GM18868 (cell line): Measurements from ENCODE around the gene CTU1.

Experiments used
- ATAC-seq: cut with Tn5 transposase; IDR thresholded peaks from one replicate; pipeline ENCODE4 v1.9.1; 2021; ENCODE audit warnings: mild to moderate bottlenecking, moderate library complexity; ENCODE audit not compliant: unreplicated experiment

The CTU1 gene

DNA sequence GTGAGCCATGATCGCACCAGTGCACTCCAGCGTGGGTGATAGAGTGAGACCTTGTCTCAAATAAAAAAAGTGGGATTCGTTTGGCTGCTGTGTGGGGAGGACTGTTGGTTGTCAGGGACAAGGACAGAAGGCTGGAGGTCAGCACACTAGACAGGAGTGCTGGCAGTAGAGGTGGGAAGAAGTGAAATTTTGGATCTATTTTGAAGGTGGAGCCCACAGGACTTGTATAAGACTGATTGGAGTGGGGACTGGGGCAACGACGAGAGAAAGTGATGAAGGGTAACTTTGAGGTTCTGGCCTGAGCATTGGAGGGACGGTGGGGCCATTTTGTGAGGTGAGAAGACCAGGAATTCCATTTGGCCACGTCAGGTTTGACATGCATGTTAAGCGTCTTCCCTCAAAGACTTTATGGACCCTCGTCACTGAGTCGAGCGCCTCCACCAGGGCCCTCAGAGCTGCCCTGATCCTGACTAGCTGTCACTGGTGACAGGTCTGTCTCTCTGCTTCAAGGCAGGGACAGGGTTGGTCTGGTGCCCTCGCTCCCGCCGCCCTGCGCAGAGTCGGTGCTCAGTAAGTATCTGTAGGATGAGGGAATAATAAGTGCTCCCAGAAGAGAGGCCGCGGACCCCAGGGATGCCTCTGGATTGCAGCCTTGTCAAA lies 673 bp downstream of the CTU1 start:
- ATAC-seq = no peak

DNA sequence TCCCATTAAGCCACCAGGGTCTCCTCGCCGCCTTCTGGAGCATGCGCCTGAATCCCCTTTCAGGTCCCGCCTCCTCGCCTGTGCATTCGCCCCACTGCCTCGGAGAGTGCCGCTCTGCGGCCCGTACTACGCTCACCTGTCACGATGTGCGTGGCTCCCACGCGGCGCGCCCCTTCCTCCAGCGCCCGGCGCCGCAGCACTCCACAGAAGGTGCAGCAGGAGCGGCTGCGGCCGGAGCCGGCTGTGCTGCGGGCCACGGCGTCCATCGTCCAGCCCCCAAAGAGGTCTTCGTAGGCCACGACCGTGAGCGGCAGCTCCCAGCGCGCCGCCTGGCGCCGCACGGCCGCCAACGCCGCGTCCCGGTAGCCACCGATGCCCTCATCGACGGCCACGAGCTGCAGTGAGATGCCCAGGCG lies 4.3 kb downstream of the CTU1 start:
- ATAC-seq = no peak

DNA sequence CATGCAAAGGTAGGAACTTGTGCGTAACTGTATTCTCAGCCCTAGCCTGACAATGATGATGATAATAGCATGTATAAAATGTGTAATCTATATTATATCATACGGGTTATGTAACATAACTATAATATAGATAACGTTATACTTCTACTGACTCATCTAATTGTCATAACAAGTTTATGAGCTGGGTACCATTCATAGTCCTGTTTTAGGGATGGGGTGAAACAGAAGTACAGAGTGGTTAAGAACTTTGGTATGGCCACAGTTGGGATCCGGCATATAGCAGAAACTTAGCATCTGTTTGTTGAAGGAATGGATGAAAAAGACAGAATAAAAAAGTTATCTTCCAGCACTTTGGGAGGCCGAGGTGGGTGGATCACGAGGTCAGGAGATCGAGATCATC lies 5.2 kb downstream of the CTU1 start:
- ATAC-seq = no peak

DNA sequence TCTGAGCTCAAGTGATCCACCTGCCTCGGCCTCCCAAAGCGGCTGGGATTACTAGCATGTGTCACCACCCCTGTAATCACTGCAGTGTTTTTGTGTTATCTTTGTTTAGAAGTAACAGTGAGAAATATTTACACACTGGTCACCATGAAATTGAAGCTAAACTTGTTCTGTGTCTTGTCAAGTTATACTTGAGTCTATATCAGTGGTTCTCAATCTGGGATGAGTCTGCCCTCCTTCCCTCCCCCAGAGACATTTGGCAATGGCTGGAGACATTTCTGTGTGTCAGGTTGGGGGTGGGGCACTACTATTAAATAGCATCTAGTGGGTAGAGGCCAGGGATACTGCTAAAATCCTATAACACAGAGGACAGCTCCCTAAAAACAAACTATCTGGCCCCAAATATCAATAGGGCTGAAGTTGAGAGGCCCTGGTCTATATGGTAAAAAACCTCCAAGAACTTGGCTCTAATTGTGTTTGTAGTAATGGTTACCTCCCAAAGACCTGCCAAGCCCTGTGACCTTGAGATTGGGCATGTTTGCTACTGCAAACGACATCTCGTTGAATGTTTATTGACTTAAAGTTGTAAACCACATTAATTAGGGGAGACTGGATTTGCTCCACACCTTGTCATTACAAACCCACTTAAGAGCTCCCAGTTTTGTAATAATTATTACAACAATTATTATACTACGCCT lies 6.9 kb downstream of the CTU1 start:
- no peak for ATAC-seq

DNA sequence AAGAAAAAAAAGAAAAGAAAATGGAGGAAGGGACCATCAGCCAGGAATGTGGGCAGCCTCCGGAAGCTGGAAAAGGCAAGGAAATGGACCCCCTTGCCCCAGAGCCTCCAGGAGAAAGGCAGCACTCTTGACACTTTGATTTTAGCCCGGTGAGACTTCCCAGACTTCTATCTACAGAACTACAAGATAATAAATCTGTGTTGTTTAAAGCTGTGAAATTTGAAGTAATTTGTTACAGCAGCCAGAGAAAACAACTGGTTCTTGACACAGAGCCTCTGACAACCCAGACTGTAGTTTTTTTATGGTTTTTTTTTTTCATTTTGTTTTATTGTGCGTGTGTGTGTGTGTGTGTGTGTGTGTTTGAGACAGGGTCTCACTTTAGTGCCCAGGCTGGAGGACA lies 7.6 kb downstream of the CTU1 start:
- ATAC-seq = no peak

DNA sequence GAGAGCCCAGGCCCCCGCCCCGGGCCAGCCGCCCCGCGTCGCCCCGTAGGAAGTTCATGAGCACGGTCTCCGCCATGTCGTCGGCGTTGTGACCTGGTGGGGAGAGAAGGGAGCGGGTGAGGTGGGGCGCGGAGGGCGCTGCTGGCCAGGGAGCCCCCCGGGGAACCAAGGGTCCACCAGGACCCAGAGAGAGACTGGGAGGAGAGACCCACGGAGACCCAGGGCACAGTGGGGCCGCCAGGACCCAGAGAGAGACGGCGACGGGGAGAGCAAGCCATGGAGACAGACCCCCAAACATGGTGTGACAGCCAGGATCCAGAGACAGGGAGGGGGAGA lies 9.2 kb downstream of the CTU1 start:
- no peak for ATAC-seq

DNA sequence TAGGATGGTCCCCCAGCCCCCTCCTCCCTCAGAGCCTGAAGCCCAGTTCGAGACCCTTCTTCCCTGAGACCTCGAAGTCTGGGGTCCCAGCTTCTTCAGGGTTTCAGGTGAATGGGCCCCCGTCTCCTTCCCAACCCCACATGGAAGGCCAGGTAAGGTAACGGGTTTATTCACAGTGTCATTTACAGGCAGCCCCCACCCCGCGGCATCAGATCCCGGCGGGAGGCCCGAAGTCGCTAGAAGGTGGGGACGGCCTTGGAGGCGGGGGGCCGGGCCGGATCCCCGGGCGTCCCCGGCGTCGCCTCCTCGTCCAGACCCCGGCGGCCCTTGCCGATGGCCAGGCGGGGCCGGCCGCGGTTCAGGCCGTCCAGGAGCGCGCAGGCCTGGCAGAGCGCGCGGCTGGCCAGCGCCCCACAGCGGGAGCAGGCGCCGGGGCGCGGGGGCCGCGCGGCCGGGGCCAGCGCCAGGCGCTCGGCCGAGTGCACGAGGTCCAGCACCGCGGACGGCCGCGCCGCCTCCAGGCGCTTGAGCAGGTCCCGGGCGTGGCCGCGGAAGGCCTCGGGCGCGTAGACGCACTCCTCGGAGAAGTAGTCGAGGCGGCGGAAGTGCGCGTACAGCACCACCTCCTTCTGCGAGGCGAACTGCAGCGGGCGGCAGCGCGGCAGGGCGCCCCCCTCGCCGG lies 9.7 kb downstream of the CTU1 start:
- no peak for ATAC-seq

DNA sequence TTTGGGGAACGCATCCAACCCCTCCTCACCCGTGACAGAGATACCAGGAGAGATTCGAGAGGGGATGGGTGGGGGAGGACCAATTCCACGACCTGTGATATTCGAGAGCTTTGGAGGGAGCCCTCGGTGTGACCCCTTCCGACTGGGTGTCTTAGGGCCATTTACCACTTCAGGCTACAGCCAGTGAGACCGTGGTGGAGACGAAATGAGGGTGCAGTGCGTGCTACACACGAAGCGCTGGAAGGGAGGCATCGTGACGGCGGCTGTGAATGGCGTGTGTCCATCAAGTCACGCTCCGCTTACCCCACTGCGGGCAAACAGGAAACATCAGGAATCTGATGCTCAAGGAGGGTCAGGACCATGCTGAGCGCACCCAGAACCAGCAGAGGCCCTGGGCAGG lies 10.4 kb downstream of the CTU1 start:
- no peak for ATAC-seq

DNA sequence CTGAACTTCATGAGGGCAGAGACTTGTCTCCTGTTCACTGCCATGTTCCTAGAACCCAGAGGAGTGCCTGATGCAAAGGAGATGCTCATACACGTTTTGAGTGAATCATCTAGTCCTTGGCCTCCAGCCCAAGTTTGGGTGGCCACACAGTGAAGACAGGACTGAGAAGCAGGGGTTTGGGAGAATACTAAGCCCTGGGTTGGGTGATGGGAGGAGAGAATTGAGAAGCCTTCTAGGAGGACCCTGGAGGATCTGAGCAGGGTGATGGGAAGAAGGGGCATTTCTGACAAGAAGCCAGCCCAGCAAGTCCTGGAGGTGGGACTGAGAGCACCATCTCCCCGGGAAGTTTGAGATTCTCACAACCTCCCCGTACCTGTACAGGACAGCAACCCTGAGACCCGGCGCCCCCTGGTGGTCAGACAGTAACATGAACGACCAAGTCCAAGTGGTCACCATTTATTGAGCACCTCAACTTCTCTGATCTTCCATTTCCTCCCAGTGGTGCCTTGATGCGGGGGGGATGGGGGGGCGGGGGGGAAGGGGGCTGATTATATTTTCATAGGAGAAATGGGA lies 11.0 kb downstream of the CTU1 start:
- ATAC-seq = no peak

DNA sequence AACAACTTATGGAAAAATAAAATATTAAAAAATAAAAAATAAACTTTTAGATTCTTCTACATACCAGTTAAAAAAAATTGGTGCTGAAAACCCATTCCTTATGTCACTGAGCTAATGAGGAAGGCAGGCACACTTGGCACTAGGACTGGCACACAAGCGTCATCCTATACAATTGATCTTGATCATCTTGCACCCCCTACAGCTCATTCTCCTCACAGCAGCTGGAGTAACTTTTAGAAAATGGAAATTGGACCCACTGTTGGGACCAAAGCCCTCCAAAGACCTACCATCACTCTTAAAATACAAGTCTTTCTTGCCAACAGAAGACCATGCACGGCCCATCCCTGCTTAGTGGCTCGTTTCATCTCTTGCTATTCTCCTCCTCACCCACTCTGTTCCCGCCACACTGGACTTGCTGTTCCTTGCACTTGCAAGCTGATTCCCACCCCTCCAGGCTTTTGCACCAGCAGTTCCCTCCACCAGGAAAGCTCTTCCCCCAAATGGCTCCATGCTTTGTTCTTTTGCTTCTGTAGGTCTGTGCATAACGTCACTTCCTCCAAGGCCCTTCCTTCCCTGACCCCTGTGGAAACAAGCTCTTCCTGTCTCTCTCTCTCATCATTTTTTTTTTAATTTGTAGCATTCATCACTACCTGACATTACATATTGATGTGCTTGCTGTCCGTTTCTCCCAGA lies 11.6 kb downstream of the CTU1 start:
- ATAC-seq = no peak

DNA sequence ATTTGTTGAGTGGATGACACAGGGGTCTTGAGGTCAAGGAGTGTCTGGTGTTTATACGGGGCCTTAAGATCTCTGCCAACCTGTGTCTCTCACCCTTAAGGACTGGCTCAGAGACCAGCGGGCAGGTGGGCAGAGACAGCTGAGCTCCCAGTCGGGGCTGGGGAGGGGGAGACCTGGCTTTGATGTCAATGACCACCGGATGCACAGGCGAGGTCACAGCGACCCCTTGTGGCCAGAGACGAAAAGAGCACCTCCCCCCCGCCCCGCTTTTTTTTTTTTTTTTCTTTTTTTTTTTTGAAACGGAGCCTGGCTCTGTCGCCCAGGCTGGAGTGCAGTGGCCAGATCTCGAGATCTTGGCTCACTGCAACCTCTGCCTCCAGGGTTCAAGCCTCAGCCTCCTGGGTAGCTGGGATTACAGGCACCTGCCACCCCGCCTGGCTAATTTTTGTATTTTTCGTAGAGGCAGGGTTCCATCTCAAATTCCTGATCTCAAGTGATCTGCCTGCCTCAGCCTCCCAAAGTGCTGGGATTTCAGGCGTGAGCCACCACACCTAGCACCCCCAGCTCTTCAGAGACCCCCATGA lies 13.4 kb downstream of the CTU1 start:
- ATAC-seq = no peak

DNA sequence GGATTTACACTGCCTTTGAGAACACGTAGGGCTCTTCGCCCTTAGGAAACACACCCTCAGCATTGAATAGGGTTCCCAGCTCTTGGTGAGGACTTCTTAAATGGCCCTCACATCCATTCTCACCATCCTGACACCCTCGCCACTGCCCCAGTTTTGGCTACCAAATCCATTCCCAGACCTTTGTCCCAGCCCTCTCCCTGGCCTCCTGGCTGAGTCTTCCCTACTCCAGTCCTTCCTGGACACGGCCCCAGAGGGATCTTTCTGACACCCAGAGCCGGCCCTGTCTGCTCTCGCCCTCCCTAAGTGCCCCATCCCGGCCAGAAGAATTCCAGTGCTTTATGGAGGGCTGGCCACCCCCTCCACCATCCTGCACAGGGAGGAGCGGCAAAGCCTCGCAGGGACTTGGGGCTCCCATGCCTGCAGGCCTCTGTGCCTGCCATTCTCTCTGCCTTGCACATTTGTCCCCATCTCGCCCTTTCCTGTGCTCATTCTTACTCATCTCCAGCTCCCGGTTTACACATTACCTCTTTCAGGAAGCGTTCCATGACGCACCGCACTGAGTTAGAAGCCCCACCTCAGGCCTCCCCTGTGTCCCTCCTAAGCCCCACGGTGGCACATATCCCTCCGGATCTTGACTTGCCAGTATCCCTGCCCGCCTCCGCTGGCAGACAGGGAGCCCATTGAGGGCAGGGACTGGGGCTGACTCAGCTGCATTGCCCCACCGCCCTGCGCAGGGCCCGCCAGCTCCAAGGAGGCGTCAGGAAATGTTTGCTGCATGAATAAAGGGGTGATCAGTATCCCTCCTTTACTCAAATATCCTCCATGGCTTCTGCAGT lies 14.5 kb downstream of the CTU1 start:
- ATAC-seq = no peak

DNA sequence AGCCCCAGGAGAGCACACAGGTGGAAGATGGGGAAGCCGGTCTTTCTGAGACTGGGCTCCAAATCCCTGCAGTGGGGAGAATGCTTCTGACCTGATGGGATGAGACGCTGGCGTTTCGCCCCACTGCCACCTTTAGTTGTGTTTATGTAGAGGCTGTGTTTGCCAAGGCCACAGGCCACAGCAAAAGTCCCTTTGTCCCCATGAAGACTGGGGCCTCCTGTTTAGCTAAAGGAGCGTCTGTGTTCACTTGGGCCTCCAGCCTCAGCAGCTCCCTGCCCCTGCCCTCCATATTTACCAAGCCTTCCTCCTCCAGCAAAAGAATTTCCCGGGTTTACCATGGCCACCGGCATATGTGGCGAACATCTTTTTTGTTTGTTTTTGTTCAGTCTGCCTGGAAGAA lies 15.1 kb downstream of the CTU1 start:
- no peak for ATAC-seq

DNA sequence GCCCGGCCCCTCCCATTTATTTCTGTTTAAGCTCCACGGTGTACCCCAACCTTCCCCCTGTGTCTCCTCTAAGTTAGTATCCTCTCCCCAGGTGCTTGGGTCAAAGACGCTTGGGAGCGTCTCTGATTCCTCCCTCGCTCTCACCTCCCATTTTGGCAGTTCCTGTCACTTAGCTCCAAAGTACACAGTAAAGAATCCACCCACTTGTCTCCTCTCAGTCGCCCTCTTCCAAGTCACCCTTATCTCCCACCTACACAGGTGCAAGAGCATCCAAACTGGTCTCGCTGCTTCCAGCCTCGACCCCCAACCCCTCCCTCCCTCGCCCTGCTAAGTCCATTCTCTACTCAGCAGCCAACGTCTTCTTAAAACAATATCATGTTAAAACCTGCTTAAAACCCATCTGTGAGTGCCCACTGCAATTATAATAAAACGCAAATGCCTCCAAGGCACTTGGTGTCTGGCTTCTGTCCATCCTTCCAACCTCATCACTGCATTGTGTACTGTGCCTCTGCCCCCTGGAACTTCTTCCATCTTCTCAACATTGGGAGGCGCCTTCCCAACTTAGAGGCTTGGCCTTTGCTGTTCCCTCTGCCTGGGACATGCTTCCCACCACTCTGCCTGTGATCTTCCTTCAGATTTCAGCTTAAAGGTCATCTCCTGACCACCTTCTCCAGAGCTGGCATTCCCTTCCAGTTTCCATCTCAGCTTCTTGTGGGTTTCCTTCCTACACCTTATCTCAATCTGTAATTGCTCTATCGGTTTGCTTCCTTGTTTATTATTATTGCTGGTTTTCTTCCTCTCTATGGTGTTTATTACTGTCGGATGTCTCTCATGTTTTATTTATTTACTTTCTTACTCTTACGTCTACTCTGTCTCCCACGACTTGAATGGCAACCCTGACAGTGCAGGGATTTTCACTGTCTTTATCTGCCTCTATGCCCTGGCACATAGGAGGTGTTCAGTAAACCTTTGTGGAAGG lies 16.0 kb downstream of the CTU1 start:
- no peak for ATAC-seq

DNA sequence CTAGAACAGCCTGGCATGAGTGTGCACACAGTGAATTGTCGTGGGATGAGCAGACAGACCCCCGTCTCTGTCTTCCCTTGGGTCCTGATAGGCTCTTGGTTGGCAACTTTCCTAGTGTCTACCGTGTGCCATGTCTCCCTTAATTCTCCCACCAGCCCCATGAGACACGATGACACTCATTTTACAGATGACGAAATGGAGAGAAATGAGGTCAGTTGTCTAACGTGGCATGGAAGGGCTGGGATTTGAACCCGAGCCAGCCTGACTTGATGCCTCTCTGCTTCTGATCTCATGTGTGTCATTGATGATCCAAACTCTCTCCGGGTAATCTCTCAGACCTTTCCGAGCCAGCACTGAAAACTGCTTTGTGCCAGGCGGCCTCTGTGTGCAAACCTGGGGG lies 17.1 kb downstream of the CTU1 start:
- ATAC-seq = no peak

DNA sequence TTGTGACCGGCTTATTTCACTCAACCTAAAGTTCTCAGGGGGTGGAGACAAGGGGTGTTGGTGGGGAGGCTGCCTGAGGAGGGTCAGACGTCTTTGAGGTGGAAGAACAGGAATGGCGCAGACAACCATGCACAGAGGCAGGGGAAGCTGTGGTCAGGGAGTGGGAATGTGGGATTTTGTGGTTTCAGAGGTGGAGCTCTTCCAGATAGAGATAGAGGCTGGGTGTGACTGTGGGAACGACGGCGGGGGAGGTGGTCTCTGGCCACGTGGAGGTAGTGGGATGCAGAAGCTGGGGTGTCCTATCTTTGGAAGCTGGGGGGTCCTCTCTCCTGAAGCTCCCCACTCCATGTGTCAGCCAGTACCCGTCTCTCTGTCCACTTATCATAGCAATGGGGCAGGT lies 17.7 kb downstream of the CTU1 start:
- ATAC-seq = no peak

DNA sequence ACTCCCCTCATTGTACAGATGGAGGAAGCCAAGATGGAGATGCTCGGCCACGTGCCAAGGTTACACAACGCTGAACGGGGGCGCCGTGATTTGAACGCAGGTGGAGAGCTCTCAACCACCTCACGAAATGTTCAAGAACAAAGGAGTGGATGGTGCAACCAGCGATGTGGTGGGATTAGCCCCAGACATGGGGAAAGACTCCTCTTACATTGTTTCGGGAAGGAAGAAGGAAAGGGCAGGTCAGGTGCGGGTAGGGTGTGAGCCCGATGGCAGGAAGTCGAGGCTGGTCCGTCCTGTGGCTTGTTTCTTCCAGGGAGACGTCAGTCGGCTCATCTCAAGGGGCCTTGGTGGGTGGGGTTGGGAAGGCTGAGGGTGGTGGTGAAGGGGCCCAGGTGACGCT lies 18.4 kb downstream of the CTU1 start:
- no peak for ATAC-seq

DNA sequence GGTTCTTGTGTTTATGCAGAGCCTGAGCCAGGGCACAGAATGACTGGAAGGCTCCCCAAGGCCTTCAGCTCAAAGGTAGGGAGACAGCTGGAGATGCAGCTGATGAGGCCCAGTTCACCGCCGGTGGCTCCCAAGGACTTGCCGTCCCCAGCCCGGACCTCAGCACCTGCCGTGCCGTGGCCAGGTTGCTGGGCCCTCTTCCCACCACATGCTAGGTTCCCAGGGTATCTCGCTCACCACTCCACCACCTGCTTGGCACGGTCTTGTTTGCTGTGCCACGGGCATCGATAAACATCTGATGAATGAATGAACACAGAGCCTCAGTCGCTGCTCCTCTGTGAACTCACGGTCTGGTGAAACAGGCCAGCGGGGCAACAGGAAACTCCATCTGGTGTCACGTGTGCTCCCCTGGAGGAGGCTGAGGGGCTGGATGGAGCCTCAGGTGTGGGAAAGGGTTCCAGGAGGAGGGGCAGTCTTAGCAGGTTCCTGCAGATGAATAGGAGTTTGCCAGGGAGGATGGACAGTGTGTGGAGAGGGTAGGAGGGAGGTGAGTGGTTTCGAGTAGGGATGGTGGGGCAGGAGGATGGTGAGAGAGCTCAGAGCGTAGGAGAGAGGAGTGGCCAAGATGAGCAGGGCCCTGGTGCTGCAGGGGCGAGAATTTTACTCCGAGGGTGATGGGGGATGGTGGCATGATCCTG lies 21.9 kb downstream of the CTU1 start:
- no peak for ATAC-seq

DNA sequence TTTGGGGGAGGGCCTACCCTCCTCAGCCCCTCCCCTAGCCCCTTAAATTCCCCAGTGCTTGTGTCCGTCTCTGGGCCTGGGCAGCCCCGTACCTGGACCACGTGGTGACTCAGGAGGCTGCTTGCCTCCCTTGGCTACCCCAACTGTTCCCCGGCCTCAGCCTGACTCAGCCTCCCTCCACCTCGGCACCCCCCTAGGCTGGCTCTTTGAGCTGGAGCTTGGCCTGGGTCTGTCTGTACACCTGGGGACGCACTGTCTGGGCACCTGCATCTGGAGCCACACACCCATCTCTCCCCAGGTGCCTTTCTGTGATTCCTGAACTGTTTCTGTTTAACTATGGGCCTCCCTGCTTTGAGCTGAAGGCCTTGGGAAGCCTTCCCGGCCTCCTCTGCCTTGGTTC lies 23.7 kb downstream of the CTU1 start:
- ATAC-seq = no peak
